SK-N-MC (cell line): ENCODE results near the gene RIC8A.

Experiments
- EZH2 ChIP-seq: fragments of 200-600 bp; sonication (generic); IDR thresholded peaks from one replicate; pipeline ENCODE4 v1.6.1; 2017; ENCODE audit warnings: antibody characterized with exemption
- FOXP2 ChIP-seq: optimal IDR thresholded peaks from 2 replicates; pipeline ENCODE3; 2011; ENCODE audit warnings: mild to moderate bottlenecking, moderate library complexity; ENCODE audit not compliant: insufficient read depth; ENCODE audit errors: extremely low read length, control extremely low read depth
- POLR2AphosphoS5 ChIP-seq: IDR thresholded peaks from 2 replicates; pipeline ENCODE4 v1.6.1; 2012; ENCODE audit warnings: mild to moderate bottlenecking, low read depth, low read length, borderline replicate concordance

DNA sequence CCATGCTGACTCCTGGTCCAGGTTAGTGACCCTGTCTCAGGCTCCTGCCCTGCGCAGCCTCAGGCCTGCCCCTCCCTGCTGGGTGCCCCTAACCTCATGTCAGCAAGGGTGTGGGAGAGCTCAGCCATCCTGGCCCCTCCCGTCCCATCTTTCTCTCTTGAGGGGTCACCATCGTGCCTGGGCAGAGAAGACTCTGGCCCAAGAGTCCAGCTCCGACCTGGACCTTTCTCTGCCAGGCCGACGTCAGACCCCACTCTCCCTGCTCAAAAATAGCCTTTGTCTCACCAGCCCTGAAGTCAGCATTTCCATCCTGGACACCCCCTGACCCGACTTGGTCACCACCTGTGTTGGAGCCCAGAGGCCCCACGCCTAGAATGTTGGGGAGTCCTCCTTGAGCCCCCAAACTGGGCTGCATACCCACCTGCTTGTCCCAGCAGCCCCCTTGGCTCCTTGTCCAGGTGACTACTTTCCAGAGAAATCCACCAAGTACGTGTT, 9.7 kb upstream of the RIC8A start:
- TF ChIP-seq EZH2 (no peak), POLR2AphosphoS5 (no peak), FOXP2 (no peak)
